Thoracic aorta (tissue), 2 donors: Measurements from ENCODE around the gene PCYOX1L. TPM values are rescaled to one million over a fixed set of nuclear protein-coding genes. Genes with fewer than 3 reads are reported as not detected.

Experiments
- ATAC-seq: fragments of 150-250 bp; one replicate; pipeline ENCODE4 v1.8.0; 2017; ENCODE audit warnings: low read depth; ENCODE audit not compliant: insufficient number of reproducible peaks, low FRiP score
- DNase-seq: peaks from one replicate; pipeline ENCODE4 v3.0.0-alpha.2; 2020; ENCODE audit warnings: low spot score
- H3K27ac ChIP-seq, 2 donors: fragments of 200-600 bp; sonication (generic); 1 replicate in 1 of 2; 2 replicates in 1 of 2; pipeline ENCODE4 v1.5.1; 2016; ENCODE audit warnings: mild to moderate bottlenecking in 2 of 2, moderate library complexity in 2 of 2
- H3K27me3 ChIP-seq: fragments of 200-600 bp; sonication (generic); replicated peaks from 2 replicates; pipeline ENCODE4 v1.6.0; 2016; ENCODE audit warnings: mild to moderate bottlenecking; ENCODE audit not compliant: insufficient read depth
- H3K36me3 ChIP-seq: fragments of 200-600 bp; sonication (generic); one replicate; pipeline ENCODE4 v1.5.1; 2016
- H3K4me1 ChIP-seq, 2 donors: fragments of 200-600 bp; sonication (generic); 1 replicate in 1 of 2; 2 replicates in 1 of 2; pipeline versions ENCODE4 v1.5.1 to v1.6.0; 2016; ENCODE audit warnings: low read depth in 2 of 2, mild to moderate bottlenecking in 1 of 2; ENCODE audit not compliant: control insufficient read depth in 1 of 2
- H3K4me3 ChIP-seq: fragments of 200-600 bp; sonication (generic); 2 replicates; pipeline ENCODE4 v1.5.1; 2016; ENCODE audit warnings: mild to moderate bottlenecking
- H3K9me3 ChIP-seq: fragments of 200-600 bp; sonication (generic); 2 replicates; pipeline ENCODE4 v1.5.1; 2016
- CTCF ChIP-seq: fragments of 200-600 bp; sonication (generic); IDR thresholded peaks from one replicate; pipeline ENCODE4 v1.5.1; 2019; ENCODE audit warnings: antibody characterized with exemption
- total RNA-seq, 2 donors: library from RNA; depleted of rRNA; stranded (reverse); fragments of >200 nt; gene quantifications; one replicate each; pipeline versions ENCODE4 v1.1.0 to v1.2.3, GENCODE V29; 2016

The PCYOX1L gene
- total RNA-seq, 2 donors from 2014 or later = 7.3 to 7.8 TPM

GRCh38 chr5:149417711-149418368, 60.0 kb downstream of the PCYOX1L start:
- H3K4me1 ChIP-seq = peaks cover 33 to 97% of the 10 kb centered on the region in 2 donors
- DNase-seq = no peak
- peaks cover 90% of the 10 kb centered on the region for H3K36me3 ChIP-seq
- no peak for TF ChIP-seq CTCF
- peak overlapping the region; percentile 83 for H3K4me3 ChIP-seq
- no peaks in the 10 kb centered on the region for H3K27me3 ChIP-seq
- H3K9me3 ChIP-seq = no peaks in the 10 kb centered on the region
- no peak for ATAC-seq
- peak overlapping the region; percentile 96 to 97 for H3K27ac ChIP-seq

GRCh38 chr5:149418910-149419531, 61.2 kb downstream of the PCYOX1L start:
- Histone ChIP-seq H3K27ac (peak overlapping the region; percentile 96 to 97), H3K4me1 (peaks cover 43 to 100% of the 10 kb centered on the region in 2 donors), H3K4me3 (peak overlapping the region; percentile 83), H3K27me3 (no peaks in the 10 kb centered on the region), H3K36me3 (peaks cover 94% of the 10 kb centered on the region), H3K9me3 (no peaks in the 10 kb centered on the region)
- DNase-seq (no peak), ATAC-seq (no peak)
- TF ChIP-seq CTCF = no peak

Other genes with a start within 250 kb of the PCYOX1L start
- gene ABLIM3, start 216.6 kb upstream of the PCYOX1L start, total RNA-seq = 10 to 100 TPM; 23.0 to 41.2 TPM
- gene AFAP1L1, start 86.2 kb upstream of the PCYOX1L start, total RNA-seq = 10 to 100 TPM in 1 of 2 donors, 1 to 10 TPM in 1; 6.8 to 10.4 TPM
- gene GRPEL2, start 12.5 kb upstream of the PCYOX1L start, total RNA-seq = 1 to 10 TPM; 7.9 to 9.7 TPM
- 1 to 10 TPM; 1.9 to 7.1 TPM for gene IL17B, start 21.2 kb downstream of the PCYOX1L start, total RNA-seq
- 100 to 1,000 TPM; 222 to 262 TPM for gene CSNK1A1, start 193.4 kb downstream of the PCYOX1L start, total RNA-seq
- gene ARHGEF37, start 223.5 kb downstream of the PCYOX1L start, total RNA-seq = 10 to 100 TPM in 1 of 2 donors, 1 to 10 TPM in 1; 5.6 to 11.4 TPM